Germinal center (tissue), 1 donor: ENCODE data around the gene LZTS3.
"Not testable (repeated sequence)": the region's sequence is repeated elsewhere in the genome, so short reads cannot be mapped to it uniquely, and the experiment has no call there.

Experiments used
- DNase-seq: peaks from one replicate; pipeline ENCODE4 v3.0.0; 2012; ENCODE audit warnings: mixed read lengths, low spot score

The LZTS3 gene

DNA sequence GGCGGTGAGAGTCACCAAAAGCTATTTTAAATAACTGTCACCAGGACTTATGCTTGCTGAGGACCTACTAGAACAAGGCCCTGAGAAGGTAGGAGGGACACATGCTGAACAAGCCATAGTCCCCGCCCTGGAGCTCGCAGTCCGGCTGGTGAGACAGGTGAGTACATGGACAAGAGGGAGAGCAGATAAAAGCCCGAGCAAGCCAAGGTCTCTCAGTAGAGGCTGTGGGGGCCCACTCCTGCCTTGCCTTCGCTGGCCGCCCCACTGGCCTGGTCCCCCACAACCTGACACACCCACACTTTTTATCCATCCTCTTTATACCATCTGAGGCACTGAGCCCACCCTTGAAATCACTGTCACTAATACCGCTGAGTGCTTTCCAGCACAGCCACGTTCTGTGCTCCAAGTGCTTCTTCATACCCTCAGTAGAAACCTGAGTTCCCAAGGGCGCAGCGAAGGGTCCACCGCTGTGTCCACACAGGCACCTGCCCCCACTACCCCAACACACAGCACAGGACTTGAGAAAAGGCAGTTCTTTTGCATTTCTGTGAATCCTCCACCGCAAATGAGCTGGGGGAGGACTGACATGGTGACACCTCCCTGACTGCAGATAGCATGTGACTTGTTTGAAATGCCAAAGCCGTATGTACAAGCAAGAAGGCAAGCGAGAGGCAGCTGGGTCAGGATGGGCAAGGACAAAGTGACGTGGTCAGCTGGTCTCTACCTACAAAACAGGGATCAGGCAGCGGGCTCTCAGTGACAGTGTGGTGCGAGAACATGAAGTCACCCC lies 19.1 kb upstream of the LZTS3 start:
- no peak for DNase-seq

DNA sequence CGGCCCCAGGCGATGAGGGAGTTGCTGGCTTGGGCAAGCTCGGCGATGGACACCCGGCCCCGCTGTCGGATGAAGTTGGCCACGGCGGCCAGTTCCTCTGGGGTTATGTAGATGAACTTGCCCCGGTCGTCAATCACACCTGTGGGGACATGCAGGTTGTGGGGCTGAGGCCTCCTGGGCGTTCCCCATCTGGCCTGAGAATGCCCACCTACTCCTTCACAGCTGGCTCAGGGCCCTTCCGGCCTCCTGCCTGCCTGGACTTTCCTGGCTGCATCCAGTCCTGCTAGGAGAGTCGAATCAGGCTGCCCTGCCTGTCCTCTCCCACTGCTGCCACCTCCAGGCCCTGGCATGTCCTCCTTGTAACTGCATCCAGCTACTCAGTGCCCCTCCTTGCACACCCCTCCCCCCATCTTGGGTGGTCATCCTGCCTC lies 17.3 kb upstream of the LZTS3 start:
- no peak for DNase-seq

DNA sequence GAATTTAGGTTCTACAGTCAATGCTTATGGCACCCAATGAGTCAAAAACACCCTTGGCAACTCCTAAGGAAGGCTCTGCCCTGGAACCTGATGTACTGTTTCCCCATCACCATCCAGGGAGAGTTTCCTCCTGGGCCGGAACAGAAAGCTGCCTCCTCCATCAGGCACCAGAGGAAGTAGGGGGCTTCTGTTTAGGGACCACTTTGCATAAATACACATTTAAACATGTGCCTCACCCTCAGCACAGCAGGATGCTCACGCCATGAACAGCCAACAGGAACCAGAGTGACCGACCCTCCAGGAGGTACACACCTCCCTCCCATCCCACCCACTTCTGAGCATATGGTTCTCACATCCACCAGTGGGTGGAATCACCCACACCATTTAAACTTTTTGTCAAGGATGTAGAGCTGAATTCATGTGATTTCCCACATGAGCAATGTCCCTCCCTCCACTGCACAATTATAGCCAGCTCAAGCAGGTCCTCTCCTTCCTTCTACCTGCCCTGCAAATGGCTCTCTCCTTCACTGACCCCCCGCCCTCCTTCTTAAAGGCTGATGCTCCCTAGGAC lies 16.3 kb upstream of the LZTS3 start:
- DNase-seq: no peak

DNA sequence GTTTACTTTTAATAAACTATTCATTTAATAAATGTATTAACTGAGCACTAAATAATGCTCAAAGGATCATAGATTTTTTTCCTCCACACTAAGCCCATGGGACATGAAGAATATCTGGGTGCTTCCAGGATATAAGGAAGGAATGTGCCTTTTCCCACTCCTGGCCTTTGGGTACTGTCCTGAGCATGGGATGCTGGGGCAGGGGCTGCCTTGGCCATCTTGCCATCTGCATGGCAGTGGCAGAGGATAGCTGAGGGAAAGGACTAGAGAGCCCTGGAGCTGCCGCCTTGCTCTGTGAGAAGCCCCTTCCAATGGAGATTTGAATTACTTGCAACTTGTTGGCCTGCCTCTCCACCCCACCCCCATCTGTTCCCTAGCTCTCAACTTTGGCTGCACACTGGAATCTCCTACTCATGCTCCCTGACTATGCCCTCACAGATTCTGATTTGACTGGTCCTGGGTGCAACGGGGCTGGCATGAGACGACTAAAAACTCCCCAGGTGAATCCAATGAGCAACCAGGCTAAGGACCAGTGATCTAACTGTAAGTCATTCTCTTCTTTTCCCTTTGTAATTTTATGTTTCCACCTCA lies 15.6 kb upstream of the LZTS3 start:
- no peak for DNase-seq

DNA sequence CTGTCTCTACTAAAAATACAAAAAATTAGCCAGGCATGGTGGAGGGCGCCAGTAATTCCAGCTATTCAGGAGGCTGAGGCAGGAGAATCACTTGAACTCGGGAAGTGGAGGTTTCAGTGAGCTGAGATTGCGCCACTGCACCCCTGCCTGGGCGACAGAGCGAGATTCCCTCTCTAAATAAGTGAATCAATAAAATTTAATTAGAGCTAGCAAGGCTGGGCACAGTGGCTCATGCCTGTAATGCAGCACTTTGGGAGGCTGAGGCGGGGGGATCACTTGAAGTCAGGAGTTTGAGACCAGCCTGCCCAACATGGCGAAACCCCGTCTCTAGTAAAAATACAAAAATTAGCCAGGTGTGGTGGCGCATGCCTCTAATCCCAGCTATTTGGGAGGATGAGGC lies 14.5 kb upstream of the LZTS3 start:
- DNase-seq: not testable (repeated sequence)

DNA sequence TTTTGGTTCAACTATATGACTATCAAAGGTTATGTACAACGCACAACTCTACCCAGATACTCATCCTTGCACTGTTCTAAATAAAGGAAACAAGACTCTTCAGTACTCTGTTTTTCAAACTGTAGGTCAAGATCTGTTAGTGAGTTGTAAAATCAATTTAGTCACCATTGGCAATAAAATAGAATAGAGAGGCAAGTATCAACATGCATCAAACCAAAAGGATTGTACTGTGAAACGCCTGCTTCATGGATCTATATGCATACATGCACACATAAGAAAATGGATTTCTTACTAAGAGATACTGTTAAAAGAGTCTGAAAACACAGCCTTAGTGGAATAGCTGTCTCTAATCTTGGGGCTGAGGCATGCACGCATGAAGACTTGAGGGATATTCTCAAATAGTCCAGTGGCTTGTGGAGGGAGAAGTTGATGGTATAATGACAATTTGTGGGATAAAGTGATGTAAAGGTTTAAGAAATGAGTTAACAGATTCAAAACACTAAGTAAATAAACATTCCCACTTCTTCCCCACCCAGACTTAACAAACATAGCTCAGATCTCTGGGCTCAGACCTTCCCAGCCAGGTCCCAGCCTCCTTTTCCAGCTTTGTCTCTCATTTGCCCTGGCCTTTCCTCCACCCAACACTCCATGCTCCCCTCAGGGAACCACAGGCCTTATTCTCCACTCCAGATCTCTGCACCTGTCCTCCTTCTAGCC lies 10.7 kb upstream of the LZTS3 start:
- no peak for DNase-seq

DNA sequence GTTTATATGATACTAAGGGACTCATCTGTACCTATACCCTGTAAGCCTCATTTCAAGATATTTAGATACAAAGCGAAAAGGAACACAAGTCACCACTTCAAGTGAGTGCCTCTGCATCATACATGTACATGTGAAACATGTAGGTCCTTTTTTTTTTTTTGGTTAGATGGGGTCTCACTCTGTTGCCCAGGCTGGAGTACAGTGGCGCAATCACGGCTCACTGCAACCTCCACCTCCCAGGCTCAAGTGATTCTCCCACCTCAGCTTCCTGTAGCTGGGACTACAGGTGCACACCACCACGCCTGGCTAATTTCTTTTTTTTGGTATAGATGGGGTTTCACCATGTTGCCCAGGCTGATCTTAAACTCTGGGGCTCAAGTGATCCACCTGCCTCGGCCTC lies 9.1 kb upstream of the LZTS3 start:
- not testable (repeated sequence) for DNase-seq

DNA sequence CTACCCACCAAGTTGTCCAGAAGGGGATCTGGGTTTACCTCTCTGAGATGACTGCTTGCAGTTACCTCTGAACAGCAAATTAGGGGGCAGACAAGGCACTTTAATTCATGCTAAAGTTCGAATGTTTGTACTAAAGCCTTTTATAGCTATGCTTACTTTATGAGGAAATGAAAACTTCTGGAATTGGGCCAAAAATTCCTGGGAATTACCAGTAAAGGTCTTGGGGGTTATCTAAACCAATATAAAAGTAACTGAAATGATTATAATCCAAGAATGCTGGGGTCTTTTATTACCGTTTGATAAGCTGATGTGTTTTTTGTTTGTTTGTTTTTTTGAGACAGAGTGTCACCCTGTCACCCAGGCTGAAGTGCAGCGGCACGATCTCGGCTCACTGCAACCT lies 7.9 kb upstream of the LZTS3 start:
- no peak for DNase-seq

DNA sequence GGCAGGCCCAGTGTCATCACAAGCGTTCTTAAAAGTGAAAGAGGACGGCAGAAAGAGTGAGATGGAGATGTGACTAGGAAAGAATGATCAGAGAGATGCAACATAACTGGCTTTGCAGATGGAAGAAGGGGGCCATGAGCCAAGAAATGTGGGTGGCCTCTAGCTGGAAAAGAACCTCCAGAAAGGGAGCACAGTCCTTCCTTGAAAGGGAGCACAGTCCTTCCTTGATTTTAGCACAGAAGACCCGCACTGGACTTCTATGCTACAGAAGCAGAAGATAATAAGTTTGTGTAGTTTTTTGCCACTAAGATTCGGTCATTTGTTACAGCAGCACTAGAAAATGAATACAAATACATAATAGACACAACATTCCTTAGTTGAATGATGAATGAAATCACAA lies 7.0 kb upstream of the LZTS3 start:
- no peak for DNase-seq

DNA sequence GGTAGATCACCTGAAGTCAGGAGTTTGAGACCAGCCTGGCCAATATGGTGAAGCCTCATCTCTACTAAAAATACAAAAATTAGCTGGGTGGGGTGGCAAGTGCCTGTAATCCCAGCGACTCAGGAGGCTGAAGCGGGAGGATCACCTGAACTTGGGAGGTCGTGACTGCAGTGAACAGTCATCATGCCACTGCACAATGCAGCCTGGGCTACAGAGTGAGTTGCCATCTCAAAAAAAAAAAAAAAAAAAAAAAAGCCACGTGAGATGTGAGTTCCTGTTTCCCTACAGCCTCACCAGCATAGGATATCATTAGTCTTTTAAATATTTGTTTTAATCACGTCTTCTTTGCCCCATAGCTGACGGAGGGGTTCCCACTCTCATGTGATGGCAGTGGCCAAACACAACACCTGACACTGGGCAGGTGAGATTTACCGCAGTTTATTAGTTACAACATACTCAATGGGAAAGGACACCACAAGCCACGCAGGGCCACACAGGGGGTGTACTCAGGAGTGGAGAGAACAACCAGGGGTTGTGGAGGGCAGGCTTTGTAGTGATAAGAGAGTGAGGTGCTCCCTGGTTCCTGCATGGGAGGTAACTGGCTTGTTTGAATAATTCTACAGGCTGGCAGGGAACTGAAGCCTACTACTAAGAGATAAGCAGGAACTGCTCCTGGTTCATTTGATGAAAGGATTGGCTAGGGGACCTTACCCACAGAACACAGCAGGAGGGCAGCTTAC lies 4.6 kb upstream of the LZTS3 start:
- DNase-seq: no peak

DNA sequence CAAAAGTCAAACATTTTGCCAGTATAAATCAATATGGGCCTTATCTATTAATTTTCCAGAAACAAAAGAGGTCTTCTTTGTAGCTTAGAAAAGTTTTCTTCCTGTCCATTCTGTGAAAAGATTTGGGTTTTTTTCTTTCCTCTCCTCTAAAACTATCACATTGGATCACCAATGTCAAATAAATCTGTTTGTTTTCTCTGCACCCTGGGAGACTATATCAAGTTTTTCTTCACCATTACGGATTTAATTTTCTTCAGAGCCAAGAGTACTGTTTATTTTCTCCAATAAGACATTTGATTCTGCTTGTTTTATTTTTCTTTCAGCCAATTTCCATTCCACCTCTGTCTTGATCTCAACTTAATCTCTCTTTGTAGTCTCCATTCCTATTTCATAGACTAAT lies 1.9 kb upstream of the LZTS3 start:
- no peak for DNase-seq

DNA sequence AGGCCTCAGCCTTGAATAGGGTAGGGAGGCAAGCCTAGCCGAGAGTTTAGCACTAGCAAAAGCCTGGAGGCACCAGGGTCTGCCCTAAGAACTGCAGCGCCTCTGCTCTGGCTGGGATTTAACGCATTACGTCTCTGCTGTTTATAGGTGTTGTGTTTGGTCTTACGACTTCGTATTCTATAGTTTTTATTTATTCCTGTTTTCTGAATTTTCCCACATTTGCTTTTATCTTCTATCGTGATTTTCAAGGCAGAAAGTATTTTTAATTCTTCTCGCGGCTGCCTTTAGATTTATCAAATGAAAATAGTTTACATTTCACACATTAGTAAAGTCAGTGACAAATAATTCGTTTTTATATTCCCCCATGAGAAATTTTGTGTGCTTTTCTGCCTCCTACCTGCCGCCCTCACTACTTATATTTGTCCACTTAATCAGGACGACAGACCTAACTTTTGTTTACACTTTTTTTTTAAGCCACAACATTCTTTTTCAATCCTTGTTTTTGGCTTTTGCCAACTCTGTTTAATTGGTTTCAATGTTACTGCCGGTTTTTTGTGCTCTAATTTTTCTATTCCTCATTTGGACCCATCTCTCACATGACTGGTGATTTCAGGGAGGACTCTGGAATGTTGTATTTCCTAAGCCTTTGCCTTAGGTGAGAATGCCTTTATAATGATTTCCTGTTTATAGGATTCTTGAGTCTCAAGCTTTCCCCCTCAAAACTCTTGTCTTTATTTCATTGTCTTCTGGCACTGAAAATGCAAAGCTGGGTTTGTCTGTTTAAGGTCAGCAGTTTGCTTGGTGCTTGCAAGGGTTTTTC lies 1.3 kb upstream of the LZTS3 start:
- DNase-seq: no peak

DNA sequence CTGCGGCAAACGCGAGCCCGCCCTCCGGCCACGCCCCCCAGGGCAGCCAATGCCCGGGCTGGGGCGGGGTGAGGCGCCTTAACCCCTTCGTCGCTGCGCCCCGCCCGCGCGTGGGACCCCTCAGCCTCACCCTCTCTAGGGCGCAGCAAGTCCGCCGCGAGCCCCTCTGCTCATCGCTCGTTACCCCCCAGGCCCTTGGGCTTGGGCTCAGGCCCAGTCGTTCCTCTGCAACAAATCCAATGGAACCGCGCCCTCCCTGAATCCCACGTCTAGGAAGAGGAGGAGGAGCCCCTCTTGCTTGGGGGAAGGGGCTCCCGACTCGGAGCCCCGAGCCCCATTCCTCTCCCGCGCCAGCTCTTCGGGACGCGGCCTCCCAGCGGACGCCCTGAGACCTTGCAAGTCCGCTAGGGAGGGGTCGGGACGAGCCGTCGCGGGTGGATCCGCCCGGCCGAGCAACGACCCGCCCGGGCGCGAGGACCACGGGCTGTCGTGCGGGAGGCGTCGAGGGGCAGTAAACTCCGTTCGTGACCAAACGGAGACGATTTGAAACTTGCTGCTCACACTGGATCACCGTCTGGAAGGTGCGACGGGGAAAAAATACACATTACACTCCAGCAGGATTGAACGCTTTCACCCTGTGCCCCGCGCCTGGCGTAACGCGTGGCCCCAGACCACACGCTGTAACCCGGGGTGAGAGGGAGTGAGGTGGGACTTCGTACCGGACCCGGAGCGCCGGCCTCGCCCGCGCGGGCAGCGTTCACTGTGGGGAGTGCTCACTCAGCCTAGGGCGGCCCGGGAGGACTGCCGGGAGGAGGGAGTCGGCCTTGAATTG lies 477 bp upstream of the LZTS3 start:
- peak; percentile 94 for DNase-seq

DNA sequence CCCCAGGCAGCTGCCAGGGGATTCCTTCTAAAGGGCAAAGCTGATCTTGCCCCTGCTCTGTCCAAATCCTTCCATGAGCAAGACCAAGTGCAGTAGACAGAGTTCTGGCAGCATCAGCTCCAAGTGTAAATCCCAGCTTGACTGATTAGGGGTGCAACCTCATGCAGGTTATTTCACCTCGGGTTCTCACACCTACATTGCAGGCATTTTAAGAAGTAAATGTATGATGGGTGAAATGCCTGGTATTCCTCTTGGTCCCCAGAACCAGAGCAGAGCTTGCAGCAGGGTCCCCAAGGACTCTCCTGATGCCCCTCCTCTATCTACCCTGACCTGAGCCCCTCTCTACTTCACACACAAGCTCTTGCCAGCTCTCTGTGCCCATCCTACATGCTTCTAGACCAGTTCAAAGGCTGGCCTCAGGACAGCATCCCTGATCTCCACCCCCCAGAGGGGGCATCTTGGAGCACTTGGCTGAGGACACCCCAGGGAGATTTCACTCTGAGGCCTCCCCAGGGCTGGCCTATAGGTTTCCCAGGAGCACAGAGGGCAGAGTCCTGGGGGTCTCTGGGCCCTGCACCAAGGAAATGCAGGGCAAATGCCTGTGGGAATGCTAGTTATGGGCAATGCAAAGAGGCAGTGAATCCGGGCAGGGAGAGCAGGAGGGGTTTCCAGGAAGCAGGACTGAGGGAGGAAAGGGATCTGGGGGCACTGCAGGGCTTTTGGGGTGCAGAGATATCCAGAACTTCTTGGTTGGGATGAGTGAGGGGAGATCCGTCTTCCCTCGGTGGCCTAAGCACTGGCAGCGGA lies 1.0 kb downstream of the LZTS3 start:
- no peak for DNase-seq

DNA sequence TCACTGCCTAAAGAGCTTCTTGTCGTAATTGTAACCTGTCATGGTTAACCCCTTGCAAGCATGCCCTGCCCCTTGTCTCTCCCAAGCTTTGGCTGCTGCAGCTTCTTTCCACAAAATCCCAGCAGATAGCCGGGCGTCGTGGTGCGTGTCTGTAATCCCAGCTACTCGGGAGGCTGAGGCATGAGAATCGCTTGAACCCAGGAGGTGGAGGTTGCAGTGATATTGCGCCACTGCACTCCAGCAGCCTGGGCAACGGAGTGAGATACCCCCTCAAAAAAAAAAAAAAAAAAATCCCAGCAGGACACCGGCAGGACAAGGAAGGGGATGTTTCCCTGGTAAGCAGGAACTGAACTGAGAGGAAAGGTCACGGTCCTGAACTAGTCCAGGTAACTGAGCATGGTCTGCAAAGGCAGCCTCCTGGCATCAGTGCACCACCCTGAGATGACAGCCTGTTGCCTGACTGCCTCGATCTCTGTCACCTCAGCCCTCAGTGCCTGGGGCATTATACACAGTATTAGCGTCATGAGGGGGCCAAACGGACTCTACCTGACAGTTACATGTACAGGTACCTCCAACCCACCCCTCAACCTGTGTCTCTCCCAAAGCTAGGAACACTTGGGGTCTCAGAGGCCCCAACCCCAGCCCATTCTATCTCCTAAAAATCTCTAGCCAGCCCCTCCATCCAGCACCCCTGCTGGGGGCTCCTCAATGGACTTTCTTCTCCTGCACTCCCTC lies 1.8 kb downstream of the LZTS3 start:
- DNase-seq: no peak

DNA sequence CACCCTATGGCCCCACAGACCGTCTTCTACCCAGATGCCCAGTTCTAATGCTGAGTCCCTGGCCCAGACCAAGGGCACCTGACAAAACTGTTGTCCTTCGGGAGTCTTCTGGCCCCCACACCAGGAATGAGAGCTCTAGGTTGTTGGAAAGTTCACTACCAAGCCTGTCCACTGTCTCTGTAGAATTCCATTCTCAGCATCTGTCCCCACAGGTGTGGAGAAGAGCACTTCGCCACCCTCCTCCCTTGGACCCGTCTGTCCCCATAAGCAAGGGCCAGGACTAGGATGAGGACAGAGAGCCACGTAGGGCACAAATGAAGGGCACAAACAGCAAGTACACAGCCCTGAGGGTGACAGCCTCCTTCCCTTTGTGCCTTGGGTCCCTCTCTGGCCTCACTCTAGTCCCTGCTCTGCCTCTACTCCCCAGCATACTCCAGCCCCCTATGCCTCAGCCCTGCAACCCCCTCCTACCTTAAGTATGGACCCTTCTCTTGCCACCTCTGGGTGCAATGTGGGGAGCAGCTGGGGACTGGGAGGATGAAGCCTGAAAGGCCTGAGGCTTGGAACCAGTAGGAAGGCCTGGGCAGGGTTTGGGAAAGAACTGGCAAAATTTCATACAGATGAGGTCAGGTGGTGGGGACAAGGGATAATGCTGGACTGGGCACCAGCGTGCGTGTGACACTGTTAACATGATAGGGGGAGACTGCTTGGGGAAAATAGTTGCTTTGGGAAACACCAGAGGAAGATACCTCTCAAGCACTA lies 4.3 kb downstream of the LZTS3 start:
- DNase-seq: no peak

DNA sequence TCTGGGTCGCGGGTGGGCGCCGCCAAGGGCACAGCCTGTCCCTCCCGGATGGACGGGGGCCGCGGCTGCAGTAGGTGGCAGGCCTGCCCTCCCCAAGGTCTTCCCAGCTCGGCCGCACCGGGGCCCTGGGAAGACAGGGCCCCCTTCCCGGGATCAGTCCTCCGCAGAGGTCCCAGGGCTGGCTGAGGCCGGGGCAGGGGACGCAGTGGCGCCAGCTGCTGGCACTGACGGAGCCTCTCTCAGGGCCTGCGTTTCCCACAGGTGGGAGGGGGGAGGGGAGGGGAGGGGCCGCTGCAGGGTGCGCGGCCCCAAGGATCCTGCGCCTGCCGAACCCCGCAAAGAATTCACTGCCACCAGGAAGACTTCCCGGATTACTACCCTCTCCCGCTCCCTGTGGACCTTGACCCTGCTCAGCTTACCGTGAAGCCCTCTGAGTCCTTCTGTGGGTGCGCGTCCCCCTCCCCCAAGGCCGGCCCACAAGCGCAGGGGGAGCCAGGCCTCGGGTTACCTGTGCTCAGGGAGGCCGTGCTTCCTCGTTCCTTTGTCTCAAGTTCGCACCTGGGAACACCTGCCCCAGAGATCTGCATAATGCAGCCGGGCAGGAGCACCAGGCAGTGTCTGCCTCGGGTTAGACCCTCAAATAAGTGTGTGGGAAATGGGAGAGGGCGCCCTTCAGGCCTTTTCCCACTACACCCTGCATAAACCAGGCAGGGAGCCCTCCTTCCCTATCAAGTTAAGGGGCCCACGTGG lies 5.1 kb downstream of the LZTS3 start:
- no peak for DNase-seq

DNA sequence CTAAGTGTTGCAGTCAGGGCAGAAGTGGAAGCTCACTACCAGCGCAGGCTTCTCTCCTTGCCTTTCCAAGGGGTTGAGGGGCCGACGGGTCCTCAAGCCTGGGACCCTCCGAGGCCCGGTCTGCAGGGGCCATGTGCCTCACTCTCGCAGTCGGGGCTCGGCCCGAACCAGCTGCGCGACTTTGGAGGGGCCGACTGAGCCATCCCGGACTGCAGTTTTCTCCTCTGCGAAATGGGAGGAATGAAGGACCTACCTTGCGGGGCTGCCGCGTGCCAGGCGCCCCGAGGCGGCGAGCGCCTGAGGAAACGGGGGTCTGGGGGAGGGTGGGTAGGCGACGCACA lies 5.6 kb downstream of the LZTS3 start:
- DNase-seq: no peak
